Measurements from ENCODE around the gene EPHA10. TPM values are rescaled to one million over a fixed set of nuclear protein-coding genes. Genes with fewer than 3 reads are reported as not detected.
"Not testable (repeated sequence)": the region's sequence is repeated elsewhere in the genome, so short reads cannot be mapped to it uniquely, and the experiment has no call there.

The EPHA10 gene
- polyA plus RNA-seq (ENCODE audit: insufficient read length) = not detected

DNA sequence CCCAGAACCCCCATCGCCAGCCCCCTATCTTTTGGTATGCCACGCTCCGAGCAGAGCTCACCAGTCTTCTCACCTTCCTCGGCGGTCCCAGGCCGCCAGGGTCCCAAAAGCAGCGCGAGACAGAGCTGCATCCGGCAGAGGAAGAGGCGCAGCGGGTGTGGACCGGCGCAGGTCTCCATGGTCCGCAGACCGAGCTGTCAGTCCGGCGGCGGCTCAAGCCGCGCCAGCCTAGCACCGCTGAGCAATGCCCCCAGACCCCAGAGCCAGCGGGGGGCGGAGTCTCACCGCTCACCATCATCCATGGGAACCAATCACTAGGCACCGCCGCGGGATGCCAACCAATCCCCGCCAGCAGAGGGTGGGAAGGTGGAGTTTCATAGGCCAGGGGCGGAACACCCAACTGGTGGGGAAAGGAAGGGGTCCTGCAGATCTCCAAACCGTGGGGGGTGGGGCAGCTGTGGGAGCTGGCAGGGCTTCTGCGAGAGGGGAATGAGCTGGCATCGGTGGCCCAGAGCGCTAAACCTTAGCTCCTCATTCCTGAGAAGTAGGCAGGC, at the start of gene EPHA10:
TSS of gene EPHA10 (minus strand) at position 233 of the 554 bp plus-strand sequence. CDS start at position 179, 54 bp downstream.
- DNase-seq = no peak

DNA sequence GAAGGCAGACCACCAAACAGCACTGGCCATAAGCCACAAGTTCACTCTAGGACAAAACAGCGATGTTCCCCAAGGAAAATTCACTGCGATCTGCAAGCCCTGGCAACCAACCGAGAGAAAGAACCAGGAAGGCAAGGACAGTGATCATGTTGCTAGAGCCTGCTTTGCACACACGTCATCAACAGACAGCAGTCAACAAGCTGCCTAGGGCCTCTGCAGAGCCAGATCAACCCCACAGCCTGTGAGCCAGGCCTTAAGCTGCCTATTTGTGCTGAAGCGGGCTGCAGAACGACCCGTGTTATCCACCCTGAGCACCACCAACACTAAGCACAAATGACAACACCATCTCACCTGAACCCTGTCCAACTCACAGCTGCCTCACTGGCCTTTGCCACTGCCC, 49.3 kb upstream of the EPHA10 start:
- no peak for DNase-seq

DNA sequence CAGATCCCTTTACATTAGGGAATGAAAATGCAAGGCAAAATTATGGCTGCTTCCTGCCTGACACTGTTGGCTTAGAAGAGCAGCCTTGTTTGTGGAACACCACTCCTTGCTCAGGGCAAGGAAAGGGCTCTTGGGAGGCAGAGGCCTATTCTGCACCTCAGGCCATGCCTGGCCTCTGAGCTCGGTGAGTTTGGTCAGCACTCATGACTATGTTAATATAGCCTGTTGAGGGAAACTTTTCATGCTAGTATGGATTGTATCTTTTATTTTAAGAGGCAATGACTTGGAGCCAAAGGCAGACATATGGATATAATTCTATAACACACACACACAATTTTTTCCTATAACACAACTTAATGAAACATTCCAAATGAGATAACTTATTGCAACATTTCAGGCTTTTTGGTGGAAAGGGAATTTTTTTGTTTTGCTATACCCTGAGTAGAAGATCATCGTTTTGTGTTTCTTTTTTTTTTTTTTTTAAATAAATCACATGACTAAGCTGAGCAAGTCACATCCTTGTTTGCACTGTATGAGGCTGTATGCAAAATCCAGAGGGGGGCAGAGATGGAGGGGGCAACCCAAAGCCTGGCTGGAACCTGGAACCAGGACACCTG, 48.7 kb upstream of the EPHA10 start:
- no peak for DNase-seq

DNA sequence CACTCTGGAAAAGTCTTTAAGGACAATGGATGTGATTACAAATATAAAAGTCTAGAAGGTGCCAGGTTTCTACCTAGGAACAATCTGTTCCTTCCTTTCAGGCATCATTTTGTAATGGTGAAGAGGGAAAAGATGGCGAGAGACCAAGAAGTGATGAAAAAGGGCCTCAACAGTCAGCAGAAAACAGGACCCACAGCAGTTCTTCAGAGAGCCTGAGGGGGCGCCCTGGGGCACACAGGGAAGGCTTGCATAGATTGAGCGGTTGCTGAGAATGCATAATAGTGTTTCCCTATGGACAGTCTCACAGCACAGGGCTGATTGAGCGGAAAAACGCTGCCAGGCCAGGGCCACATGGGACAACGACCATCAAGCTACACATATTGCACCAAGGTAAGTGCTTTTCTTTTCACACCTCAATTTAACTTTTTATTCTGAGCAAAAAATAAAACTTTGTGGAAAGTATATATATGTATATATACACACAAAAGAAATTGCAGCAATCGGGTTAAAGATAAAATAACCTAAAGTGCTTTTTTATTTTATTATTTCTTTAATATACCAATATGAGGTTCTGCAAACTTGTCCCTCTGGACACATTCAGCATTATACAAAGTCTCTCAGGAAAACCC, 46.2 kb upstream of the EPHA10 start:
- peak; percentile 65 for DNase-seq

DNA sequence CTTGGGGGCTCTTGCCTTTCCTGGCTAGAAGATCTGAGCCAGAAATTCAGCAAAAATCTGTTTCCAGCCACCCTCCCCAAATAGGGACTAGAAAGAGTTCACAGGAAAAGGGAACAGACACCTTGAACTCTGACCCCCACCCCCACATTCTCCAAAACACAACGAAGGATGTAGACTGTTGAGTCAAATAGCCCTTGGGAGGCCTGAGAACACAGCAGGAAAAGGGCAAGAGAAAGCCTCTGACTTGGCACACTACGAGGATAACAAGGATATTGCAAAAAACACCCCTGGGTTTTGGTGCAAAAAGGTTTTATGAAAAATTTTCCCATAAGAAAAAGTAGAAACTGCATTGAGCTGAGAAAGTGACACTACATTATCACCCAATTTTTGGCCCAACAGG, 45.0 kb upstream of the EPHA10 start:
- DNase-seq = no peak

DNA sequence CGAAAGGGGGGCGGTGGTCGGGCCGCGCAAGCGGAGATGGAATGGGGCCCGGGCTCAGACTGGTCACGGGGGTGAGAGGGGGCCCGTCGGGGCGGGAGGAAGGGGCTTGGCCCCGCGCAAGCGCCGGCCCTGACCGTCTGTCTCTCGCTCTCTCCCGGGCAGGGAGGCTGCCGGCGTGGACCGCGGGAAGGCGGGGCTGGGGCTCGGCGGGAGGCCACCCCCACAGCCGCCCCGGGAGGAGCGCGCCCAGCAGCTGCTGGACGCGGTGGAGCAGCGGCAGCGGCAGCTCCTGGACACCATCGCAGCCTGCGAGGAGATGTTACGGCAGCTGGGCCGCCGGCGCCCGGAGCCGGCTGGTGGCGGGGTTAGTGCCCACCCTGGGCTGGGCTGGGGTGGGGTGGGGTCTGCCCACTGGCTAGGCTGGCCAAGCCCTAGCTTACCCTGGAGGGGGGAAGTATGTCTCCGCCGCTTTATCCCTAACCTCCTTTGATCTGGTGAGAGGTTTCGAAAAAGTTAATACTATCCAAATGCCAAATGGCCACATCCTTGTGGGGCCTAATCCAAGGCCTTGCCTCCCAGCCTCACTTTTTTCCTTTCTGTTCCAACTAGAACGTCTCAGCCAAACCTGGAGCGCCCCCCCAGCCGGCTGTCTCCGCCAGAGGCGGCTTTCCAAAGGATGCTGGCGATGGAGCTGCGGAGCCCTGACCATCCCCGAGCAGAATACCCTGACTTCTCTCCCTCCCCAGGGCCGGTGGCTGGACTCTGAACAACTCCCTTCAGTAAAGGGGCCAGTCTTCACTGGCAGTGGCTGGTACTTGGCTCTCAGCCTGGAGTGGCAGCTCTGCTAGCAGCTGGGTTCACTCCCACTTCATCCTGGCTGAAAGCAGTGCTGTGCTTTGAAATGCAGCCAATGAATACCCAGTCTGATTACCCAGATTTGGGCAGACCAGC, 43.7 kb upstream of the EPHA10 start:
- DNase-seq = peak; percentile 47

DNA sequence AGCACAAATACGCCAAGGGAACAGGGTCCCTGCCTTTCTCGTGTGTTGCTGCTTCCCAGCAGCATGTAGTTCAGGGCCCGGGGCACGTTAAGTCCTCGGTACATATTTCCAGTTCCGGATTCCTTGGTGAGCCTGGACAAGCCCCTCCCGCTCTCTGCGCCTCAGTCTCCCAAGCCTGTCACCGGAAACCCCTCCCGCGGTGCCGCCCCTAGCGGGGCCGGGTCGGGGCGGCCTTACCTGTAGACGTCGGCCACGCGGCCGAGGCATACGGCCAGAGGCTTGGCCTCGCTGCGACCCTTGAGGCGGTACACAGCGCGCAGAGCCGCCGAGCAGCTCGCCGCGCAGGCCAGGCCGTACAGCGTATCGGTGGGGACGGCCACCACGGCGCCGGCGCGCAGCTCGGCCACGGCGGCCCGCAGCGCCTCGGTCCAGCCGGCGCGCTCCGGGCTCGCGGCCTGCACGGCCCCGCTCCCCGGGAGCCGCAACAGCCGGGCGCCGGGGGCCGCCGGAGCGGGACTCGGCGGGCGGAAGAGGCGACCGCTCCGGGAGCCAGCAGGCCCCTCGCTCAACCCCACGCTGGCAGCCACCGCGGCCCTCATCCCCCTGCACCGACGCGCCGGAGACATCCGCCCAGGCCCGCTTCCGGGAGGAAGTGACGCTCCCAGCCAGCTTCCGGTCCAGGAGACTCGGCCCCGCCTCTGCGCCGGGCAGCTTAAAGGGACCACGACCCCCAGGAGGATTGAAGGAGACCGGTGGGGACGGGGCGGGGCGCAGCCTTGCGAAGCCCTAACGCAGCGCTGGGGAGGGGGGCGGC, 42.8 kb upstream of the EPHA10 start, which contains the start of the genes C1orf122 and YRDC:
TSS of gene C1orf122 (plus strand) at position 236 of the 814 bp plus-strand sequence. CDS start 615 bp downstream, outside the sequence.
TSS of gene YRDC (minus strand) at position 654 of the 814 bp plus-strand sequence. CDS start at position 626, 28 bp downstream.
- peak; percentile 93 for DNase-seq

DNA sequence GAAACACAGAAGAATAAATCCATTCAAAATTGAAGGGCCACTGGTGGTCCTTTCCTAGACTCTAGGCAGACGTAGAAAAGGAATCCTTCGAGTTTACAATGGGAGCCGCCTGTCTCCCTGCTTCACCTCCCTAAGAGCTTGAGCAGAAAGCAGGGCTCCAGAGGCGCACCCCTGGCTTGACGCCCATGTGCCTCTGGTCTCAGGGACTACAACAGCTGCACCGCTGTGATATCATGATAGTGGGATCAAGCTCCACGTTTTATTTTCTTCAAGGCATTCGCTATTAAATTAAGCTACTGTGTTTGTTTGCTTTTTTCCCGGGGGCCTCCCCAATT, 42.3 kb upstream of the EPHA10 start:
- no peak for DNase-seq

DNA sequence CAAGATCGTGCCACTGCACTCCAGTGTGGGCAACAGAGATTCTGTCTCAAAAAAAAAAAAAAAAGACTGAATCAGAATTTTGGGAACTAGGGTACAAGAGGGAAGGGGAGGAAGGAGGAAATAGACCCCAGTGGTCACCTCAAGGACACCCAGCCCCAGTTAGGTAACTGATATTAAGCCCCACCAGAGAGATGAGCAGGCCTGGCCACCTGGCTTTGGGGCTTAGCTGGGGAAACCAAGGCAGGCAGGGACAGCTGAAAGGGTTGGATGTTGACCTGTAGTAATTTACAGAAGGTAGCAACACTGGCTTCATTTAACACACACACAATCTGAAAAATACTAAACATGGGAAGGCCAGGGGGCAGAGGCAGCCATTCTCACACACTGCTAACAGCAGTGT, 37.5 kb upstream of the EPHA10 start:
- DNase-seq = no peak

DNA sequence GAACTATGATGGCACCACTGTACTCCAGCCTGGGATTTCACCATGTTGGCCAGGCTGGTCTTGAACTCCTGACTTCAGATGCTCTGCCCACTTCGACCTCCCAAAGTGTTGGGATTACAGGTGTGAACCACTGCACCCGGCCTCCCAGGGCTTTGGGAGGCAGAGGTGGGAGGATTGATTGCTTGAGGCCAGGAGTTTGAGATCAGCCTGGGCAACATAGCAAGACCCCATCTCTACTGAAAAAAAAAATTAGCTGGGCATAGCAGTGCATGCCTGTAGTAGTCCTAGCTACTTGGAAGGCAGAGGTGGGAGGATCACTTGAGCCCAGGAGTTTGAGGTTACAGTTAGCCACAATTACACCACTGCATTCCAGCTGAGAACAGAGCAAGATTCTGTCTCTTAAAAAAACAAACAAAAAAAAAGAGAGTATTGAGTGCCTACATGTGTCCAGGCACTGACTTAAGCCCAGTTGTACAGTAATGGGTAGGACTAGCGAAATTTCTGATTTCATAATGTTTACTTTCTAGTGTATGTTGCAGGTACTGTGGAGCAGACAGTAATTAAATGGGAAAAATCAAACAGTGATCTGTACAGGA, 32.9 kb upstream of the EPHA10 start:
- DNase-seq = no peak

DNA sequence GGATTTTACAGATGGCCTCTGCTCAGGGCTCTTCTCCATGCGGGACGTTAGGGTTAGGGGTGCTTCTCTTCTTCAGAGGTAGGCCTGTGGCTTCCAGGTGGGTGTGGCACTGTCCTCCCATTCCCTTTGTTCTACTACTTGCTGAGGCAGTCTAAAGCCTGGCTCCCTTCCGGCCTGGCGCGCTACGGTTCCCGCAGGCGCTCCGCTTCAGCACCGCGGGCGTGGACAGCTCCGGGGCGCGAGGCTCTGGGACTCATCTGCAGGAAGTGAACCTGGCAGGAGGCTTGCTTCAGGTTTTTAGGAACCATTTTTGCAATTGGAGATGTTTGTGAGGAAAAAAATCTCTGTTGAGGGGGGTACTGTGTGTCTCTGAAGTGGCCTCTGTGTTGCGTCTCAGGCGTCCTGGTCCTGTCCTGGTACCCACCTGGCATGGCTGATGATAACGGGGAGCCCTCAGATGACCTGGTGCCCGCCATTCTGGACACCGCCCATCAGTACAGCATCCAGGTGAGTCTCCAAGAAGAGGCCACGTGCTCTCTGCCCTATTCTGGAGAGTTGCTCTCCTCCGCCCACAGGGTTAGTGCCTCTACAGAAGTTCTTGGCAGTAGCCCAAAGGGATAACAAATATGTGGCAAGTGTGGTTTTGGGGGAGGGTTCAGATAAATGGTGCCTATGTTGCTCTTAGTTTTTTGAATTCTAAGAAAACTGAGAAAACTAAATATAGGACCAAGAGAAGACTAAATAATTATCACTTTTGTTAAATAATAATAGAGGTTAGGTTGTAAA, 30.6 kb upstream of the EPHA10 start:
- peak; percentile 74 for DNase-seq

DNA sequence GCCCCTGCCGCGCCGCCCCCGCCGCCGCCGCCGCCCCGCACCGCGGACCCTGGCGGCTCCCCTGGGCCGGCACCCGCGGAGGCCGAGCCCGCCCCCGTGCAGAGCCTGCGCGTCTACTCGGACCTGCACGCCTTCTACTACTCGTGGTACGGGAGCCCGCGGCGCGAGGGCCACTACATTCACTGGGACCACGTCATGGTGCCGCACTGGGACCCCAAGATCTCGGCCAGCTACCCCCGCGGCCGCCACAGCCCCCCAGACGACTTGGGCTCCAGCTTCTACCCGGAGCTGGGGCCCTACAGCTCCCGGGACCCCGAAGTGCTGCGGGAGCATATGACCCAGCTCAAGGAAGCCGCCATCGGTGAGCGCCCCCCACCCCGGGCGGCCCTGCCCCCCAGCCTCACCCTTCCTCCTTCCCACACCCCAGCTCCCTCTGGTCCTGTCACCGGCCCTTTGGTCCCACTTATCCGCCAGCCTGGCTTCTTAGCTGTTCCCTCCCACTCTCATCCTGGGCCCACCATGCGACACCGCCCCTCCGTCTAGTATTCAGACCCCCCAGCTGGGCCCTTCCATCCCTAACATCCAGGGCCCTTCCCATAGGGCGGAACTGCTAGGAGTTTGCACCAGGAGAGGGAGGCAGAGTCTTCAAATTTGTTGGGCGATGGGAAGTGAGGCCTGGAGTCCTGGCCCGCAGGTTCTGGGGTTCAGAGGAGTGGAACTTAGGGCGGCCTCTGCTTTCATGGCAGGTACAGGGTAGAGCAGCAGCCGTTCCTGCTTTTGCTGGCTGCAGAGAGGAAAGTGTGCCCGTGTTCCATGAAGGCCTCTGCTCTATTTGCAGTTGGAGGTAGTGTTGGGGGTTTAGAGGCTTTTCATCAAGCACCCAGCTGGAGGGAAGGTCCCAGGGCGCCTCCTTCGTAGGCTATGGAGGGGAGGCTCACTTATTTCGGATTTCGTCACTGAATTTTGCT, 29.7 kb upstream of the EPHA10 start:
- DNase-seq = no peak

DNA sequence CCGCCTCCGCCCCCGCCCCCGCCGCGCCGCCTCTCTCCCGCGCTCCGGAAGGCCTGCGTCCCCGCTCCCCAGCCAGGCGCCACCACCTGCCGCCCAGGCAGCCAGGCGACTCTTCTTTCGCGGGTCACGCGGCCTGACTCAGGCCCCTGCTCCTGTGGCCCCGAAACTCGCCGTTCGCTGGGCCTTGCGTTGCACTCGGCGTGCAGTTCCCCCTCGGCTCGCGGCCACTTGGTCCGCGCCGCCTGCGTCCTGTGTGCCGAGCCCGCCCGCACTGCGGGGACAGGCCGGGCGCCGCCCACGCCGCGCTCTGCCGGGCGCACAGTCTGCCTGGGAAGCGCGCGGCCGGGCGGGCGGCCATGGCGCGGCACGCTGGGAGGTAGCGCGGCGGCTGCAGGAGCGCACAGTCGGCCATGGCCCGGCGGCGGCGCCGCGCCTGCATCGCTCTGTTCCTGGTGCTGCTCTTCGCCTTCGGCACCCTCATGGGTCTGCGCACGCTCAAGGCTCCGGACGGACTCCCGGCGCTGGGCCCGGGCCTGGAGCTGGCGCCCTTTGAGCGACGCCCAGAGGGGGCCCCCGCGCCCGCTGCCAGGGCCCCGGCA, 29.0 kb upstream of the EPHA10 start, which contains the start of gene MANEAL:
TSS of gene MANEAL (plus strand) at position 75 of the 599 bp plus-strand sequence. CDS start at position 411, 336 bp downstream.
- peak; percentile 54 for DNase-seq

DNA sequence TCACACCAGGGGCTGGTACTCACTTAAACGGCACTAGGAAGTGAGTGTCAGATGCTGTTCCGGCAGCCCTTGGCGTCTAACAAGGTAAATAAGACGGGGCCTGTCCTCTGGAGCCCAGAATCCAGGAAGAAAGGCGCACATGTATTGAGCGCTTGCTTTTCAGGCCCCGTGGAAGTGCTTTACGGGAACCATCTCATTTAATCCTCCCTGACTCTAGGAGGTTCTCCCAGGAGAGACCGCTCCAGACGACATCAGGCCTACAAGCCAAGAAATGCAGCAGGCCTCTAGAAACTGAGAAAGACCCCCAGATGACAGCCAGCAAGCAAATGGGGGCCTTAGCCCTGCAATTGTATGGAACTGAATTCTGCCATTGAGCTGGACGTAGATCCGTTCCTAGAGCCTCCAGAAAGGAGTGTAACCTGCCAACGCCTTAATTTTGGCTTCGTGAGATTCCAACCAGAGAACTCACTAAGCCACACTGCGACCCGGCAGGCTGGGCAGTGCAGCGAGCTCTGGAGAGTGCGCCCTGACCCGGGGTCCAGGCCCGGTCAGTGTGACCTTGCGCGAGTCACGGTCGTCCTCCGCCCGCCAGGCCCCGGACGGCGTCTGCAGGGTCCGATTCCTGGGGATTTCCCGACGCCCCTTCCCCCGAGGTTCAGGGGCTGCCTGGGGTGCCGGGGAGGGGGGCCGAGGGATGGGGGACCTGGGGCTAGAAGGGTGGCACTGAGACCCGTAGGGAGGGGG, 28.2 kb upstream of the EPHA10 start:
- DNase-seq = no peak

DNA sequence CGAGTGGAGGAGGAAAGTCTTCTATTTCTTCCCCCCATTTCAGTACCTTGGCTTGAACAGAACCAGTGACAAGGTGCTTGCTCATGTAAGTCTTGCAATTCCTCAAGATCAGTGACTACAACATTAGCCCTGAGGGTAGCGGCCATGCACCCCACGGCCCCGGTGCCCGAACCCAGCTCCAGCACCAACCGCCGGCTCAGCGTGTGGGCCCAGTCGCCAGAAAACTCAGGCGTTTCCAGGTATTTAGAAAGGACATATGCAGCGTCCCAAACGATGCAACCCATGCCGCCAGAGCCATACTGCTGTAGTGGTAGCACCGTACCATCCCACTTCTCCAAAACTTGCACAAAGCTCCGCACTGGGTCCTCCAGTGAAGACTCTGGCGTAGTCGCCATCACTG, 17.6 kb upstream of the EPHA10 start:
- DNase-seq = no peak

DNA sequence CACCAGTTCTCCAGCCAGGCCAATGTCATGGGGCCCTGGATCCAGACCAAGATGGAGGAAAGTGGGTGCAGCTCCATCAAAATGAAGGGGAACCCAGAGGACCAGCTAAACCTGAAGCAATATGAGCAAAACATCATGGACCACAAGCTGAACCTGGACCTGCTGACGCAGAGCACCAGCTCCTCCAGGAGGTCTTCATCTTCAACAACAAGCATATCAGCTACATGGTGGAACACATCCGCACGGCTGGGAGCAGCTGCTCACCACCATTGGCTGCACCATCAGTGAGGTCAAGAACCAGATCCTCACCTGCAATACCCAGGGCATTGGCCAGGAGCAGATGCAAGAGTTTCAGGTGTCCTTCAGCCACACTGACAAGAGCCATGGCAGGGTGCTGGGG, 13.7 kb upstream of the EPHA10 start:
- DNase-seq = no peak

DNA sequence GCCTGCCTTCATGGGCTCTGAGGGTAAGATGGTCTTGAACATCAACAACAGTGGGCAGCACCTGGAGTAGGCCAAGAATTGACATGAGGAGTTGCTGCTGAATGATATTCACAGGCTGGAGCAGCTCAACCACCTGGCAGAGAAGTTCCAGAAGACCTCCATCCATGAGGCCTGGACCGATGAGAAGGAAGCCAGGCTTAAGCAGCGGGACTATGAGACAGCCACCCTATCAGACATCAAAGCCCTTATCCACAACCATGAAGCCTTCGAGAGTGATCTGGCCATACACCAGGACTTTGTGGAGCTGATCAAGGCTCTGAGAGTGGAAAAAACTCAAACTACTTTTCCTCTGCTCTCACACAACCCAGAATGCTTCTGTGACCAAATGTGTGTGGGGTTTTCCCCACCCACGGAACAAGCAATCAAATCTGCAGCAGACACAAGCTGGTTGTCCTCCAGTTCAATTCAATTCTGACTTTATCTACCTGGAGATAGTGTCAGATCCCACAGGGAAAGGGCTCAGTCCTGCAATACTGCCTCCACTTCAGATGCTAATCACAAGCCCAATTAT, 12.1 kb upstream of the EPHA10 start:
- no peak for DNase-seq

DNA sequence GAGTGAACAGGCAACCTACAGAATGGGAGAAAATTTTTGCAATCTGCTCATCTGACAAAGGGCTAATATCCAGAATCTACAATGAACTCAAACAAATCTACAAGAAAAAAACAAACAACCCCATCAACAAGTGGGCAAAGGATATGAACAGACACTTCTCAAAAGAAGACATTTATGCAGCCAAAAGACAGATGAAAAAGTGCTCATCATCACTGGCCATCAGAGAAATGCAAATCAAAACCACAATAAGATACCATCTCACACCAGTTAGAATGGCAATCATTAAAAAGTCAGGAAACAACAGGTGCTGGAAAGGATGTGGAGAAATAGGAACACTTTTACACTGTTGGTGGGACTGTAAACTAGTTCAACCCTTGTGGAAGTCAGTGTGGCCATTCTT, 6.5 kb upstream of the EPHA10 start:
- not testable (repeated sequence) for DNase-seq

All from hindlimb muscle (tissue), 1 donor.